K562 (cell line): Measurements from ENCODE around the gene GRAPL. TPM values are rescaled to one million over a fixed set of nuclear protein-coding genes. Genes with fewer than 3 reads are reported as not detected.
"Not testable (repeated sequence)": the region's sequence is repeated elsewhere in the genome, so short reads cannot be mapped to it uniquely, and the experiment has no call there.

Source experiments
- ATAC-seq: fragments of 200-7000 bp; cut with Tn5 transposase; 3 replicates; pipeline ENCODE4 v1.9.1; 2020; ENCODE audit warnings: moderate library complexity
- BruUV-seq: library from RNA; stranded (reverse); fragments of 400-500 nt; replicated peaks from 2 replicates; lab custom pipeline; 2021; lab: Mats Ljungman, UMichigan
- CTCF ChIA-PET: fragments of 300-600 bp; formaldehyde crosslinking; extraction: SDS; loops from one replicate; lab custom pipeline; 2021; ENCODE audit warnings: low intra/inter-chr PET ratio; lab: Yijun Ruan, JAX
- POLR2A ChIA-PET: fragments of 300-600, 350-650 bp; sonication (Branson Sonifier 250); formaldehyde crosslinking; extraction: SDS; loops from one replicate; lab custom pipeline; 2021; ENCODE audit warnings: antibody characterized with exemption, inconsistent platforms; lab: Yijun Ruan, JAX
- DNase-seq, 4 experiments: peaks; one replicate each; pipeline versions ENCODE4 v3.0.0 to v3.0.0-alpha.2; 2011 to 2018; ENCODE audit warnings: low spot score in 3 of 4, mixed read lengths in 3 of 4; ENCODE audit errors: extremely low read depth in 1 of 4
- FAIRE-seq: peaks from 2 replicates; lab custom pipeline; 2011; peaks lifted over from hg19 to GRCh38; lab: Jason Lieb, UNC
- H2AFZ ChIP-seq: 2 replicates; pipeline ENCODE4 v1.6.0; 2011; ENCODE audit warnings: low read depth, low read length, control low read depth, inconsistent platforms
- H3K27ac ChIP-seq: fragments of 200-600 bp; 3 replicates; pipeline ENCODE4 v1.8.0; 2011; ENCODE audit warnings: low read depth, mild to moderate bottlenecking, control low read depth, inconsistent platforms, low read length, moderate library complexity, mixed read lengths; ENCODE audit errors: extremely low read depth
- H3K27me3 ChIP-seq, 2 experiments: fragments of 300-600 bp in 1 of 2; 2 replicates in 1 of 2; 3 replicates in 1 of 2; pipeline versions ENCODE4 v1.6.0 to v1.8.0; 2011; ENCODE audit warnings: inconsistent platforms in 2 of 2, low read length in 2 of 2, mild to moderate bottlenecking in 1 of 2, mixed read lengths in 1 of 2, moderate library complexity in 1 of 2; ENCODE audit not compliant: control insufficient read depth in 2 of 2, insufficient read depth in 2 of 2
- H3K36me3 ChIP-seq: fragments of 300-600 bp; 3 replicates; pipeline ENCODE4 v1.8.0; 2011; ENCODE audit warnings: mild to moderate bottlenecking, low read length, inconsistent platforms; ENCODE audit not compliant: control insufficient read depth, insufficient read depth
- H3K4me1 ChIP-seq, 2 experiments: fragments of 200-600 bp in 1 of 2; replicated peaks in 1 of 2; 2 replicates in 1 of 2; 3 replicates in 1 of 2; pipeline versions ENCODE4 v1.5.1 to v1.8.0; 2011; ENCODE audit warnings: inconsistent platforms in 2 of 2, low read length in 2 of 2, mild to moderate bottlenecking in 1 of 2, mixed read lengths in 1 of 2, moderate library complexity in 1 of 2; ENCODE audit not compliant: control insufficient read depth in 2 of 2, insufficient read depth in 2 of 2
- H3K4me2 ChIP-seq: 2 replicates; pipeline ENCODE4 v1.6.1; 2011; ENCODE audit warnings: low read length, control low read depth, inconsistent platforms, mixed read lengths; ENCODE audit not compliant: insufficient read depth
- H3K4me3 ChIP-seq: fragments of 200-600 bp; sonication (generic), shearing (Covaris generic); 2 replicates; pipeline ENCODE4 v1.5.1; 2016; ENCODE audit warnings: control low read depth, inconsistent platforms
- H3K79me2 ChIP-seq: fragments of 200-600 bp; 3 replicates; pipeline ENCODE4 v1.8.0; 2011; ENCODE audit warnings: low read length, inconsistent platforms; ENCODE audit not compliant: control insufficient read depth, insufficient read depth
- H3K9ac ChIP-seq, 2 experiments: 2 replicates each; pipeline versions ENCODE4 v1.6.0 to v1.6.1; 2011; ENCODE audit warnings: low read depth in 2 of 2, low read length in 2 of 2, control low read depth in 1 of 2, inconsistent platforms in 1 of 2, mild to moderate bottlenecking in 1 of 2, mixed read lengths in 1 of 2; ENCODE audit not compliant: insufficient read depth in 1 of 2
- H3K9me1 ChIP-seq: one replicate; pipeline ENCODE4 v1.6.0; 2011; ENCODE audit warnings: inconsistent platforms, mild to moderate bottlenecking, low read length, moderate library complexity; ENCODE audit not compliant: control insufficient read depth, insufficient read depth
- H3K9me3 ChIP-seq: replicated peaks from 2 replicates; pipeline ENCODE4 v1.5.1; 2011; ENCODE audit warnings: low read depth, low read length, inconsistent platforms; ENCODE audit not compliant: control insufficient read depth, insufficient read depth
- H4K20me1 ChIP-seq: replicated peaks from 2 replicates; pipeline ENCODE4 v1.6.1; 2011; ENCODE audit warnings: low read length, inconsistent platforms, mixed read lengths; ENCODE audit not compliant: control insufficient read depth, insufficient read depth
- WGBS: fragments of 100-300 bp; shearing (Covaris generic); methylation state at CpG from one replicate; pipeline ENCODE4 v1.1.6; 2016; ENCODE audit warnings: low coverage, mixed read lengths; ENCODE audit not compliant: insufficient coverage; ENCODE audit errors: missing lambda C conversion rate; 5-methylcytosine and 5-hydroxymethylcytosine counted together
- in situ Hi-C: fragments of 300-500 bp; cut with MboI; formaldehyde crosslinking; loops from 4 replicates; pipeline ENCODE4 v1.15.0; 2018; ENCODE audit warnings: inconsistent platforms, mixed read lengths
- intact Hi-C: fragments of 100-400 bp; cut with micrococcal nuclease; formaldehyde crosslinking; loops from 2 replicates; pipeline ENCODE4 v1.14.2; 2022
- polyA plus RNA-seq, 8 experiments: library from polyadenylated mRNA; depleted of rRNA in 4 of 8; stranded (reverse) in 5 of 8; unstranded in 3 of 8; fragments of >200 nt; fragmentation: Nextera tagmentation in 2 of 8; fragmentation: Illumina TruSeq in 1 of 8; extraction: Ambion mirVana in 2 of 8; extraction: Trizol in 1 of 8; gene quantifications; 2 replicates each; pipeline versions ENCODE4 v1.2.1 to v1.2.3, GENCODE V29; 2011 to 2014; ENCODE audit warnings: inconsistent platforms in 1 of 8, missing spikeins in 1 of 8
- total RNA-seq, 7 experiments: library from RNA; depleted of rRNA in 6 of 7; stranded (reverse); fragments of >200 nt in 6 of 7; fragmentation: Illumina TruSeq in 2 of 7; extraction: Trizol in 2 of 7; gene quantifications; 2 replicates each; pipeline versions ENCODE4 v1.2.1 to v1.2.3, GENCODE V29; 2011 to 2021; ENCODE audit warnings: low replicate concordance in 1 of 7

GRAPL gene
- total and polyA plus RNA-seq, 9 of the 15 experiments (the other 6 are each of a cell fraction or from before 2014, with no cell fraction given) = 0.22 TPM; not detected in 8

GRCh38 chr17:19133793-19134192 is 6.4 kb downstream of the GRAPL start:
- no CpG with 5 or more reads among the region's 9 CpGs for WGBS
- H3K9me1 ChIP-seq, H3K79me2 ChIP-seq, BruUV-seq, H2AFZ ChIP-seq, FAIRE-seq, H3K36me3 ChIP-seq, H3K9me3 ChIP-seq, CTCF ChIA-PET, POLR2A ChIA-PET, intact Hi-C loops, H3K4me1 ChIP-seq, ATAC-seq, H3K4me3 ChIP-seq, H3K27ac ChIP-seq, H3K27me3 ChIP-seq, H4K20me1 ChIP-seq, H3K9ac ChIP-seq, in situ Hi-C loops, DNase-seq, H3K4me2 ChIP-seq: not testable (repeated sequence)

GRCh38 chr17:19135391-19135790 is 8.0 kb downstream of the GRAPL start:
- CTCF ChIA-PET, H3K9me1 ChIP-seq, H3K9ac ChIP-seq, FAIRE-seq, POLR2A ChIA-PET, H3K27ac ChIP-seq, H3K9me3 ChIP-seq, H3K4me1 ChIP-seq, in situ Hi-C loops, H3K4me2 ChIP-seq, H3K27me3 ChIP-seq, H3K36me3 ChIP-seq, intact Hi-C loops, DNase-seq, H2AFZ ChIP-seq, BruUV-seq, H4K20me1 ChIP-seq, H3K79me2 ChIP-seq, H3K4me3 ChIP-seq, ATAC-seq: not testable (repeated sequence)
- no CpG with 5 or more reads among the region's 13 CpGs for WGBS

GRCh38 chr17:19136138-19136537 is 8.7 kb downstream of the GRAPL start:
- H3K9ac ChIP-seq, H3K4me3 ChIP-seq, CTCF ChIA-PET, DNase-seq, H3K27ac ChIP-seq, H3K9me1 ChIP-seq, H3K4me2 ChIP-seq, H3K4me1 ChIP-seq, POLR2A ChIA-PET, BruUV-seq, in situ Hi-C loops, H3K79me2 ChIP-seq, intact Hi-C loops, H3K27me3 ChIP-seq, H4K20me1 ChIP-seq, H2AFZ ChIP-seq, H3K36me3 ChIP-seq, H3K9me3 ChIP-seq: not testable (repeated sequence)
- WGBS = no CpG with 5 or more reads among the region's 17 CpGs
- FAIRE-seq (peak; percentile 29), ATAC-seq (peak; percentile 82)

- FAIRE-seq = peak; percentile 80
- H3K9me3 ChIP-seq, BruUV-seq, in situ Hi-C loops, H3K9me1 ChIP-seq, H4K20me1 ChIP-seq, CTCF ChIA-PET, H3K79me2 ChIP-seq, H2AFZ ChIP-seq, ATAC-seq, H3K4me2 ChIP-seq, H3K27ac ChIP-seq, POLR2A ChIA-PET, intact Hi-C loops, H3K4me3 ChIP-seq, DNase-seq, H3K4me1 ChIP-seq, H3K36me3 ChIP-seq, H3K9ac ChIP-seq, H3K27me3 ChIP-seq: not testable (repeated sequence)
- no CpG with 5 or more reads among the region's 6 CpGs for WGBS
Measured at GRCh38 chr17:19136605-19137004, 9.2 kb downstream of the GRAPL start.
